ENCODE data around the gene JUP.

- TF ChIP-seq EZH2 (optimal IDR thresholded peaks at IDR 0.05; ENCODE audit: low read depth, low read length) (no peak), CTCF (IDR thresholded peaks at IDR 0.05; ENCODE audit: low read length) (no peak), EZH2phosphoT487 (IDR thresholded peaks at IDR 0.05; ENCODE audit: low read length) (no peak)
These were observed 12.7 kb downstream of the JUP start for GRCh38 chr17:41773731-41774193.
